Hepatocyte (in vitro differentiated cells): ENCODE measurements around the gene TCL1B. TPM values are rescaled to one million over a fixed set of nuclear protein-coding genes. Genes with fewer than 3 reads are reported as not detected.

Experiments used
- DNase-seq: peaks from one replicate; pipeline ENCODE4 v3.0.0-alpha.2; 2016; ENCODE audit warnings: low spot score
- H2AFZ ChIP-seq: fragments of 200-600 bp; sonication (generic); 2 replicates; pipeline ENCODE4 v1.6.0; 2016; ENCODE audit warnings: antibody characterized with exemption, mild to moderate bottlenecking
- H3K27ac ChIP-seq: fragments of 200-600 bp; sonication (generic); 2 replicates; pipeline ENCODE4 v1.5.1; 2016; ENCODE audit warnings: mild to moderate bottlenecking
- H3K27me3 ChIP-seq: fragments of 200-600 bp; sonication (generic); 2 replicates; pipeline ENCODE4 v1.6.1; 2016
- H3K36me3 ChIP-seq: fragments of 200-600 bp; sonication (generic); replicated peaks from 2 replicates; pipeline ENCODE4 v1.5.1; 2016; ENCODE audit warnings: low read depth; ENCODE audit not compliant: insufficient read depth
- H3K4me1 ChIP-seq: fragments of 200-600 bp; sonication (generic); 2 replicates; pipeline ENCODE4 v1.5.1; 2016; ENCODE audit warnings: mild to moderate bottlenecking, moderate library complexity; ENCODE audit not compliant: insufficient read depth
- H3K4me2 ChIP-seq: fragments of 200-600 bp; sonication (generic); 2 replicates; pipeline ENCODE4 v1.6.0; 2016
- H3K4me3 ChIP-seq: fragments of 200-600 bp; sonication (generic); 2 replicates; pipeline ENCODE4 v1.5.1; 2016; ENCODE audit warnings: mild to moderate bottlenecking
- H3K79me2 ChIP-seq: fragments of 200-600 bp; sonication (generic); 2 replicates; pipeline ENCODE4 v1.6.0; 2017; ENCODE audit warnings: mild to moderate bottlenecking
- H3K9me2 ChIP-seq: fragments of 200-600 bp; sonication (generic); replicated peaks from 2 replicates; pipeline ENCODE4 v1.6.0; 2017; ENCODE audit warnings: mild to moderate bottlenecking; ENCODE audit not compliant: insufficient read depth
- H3K9me3 ChIP-seq: fragments of 200-600 bp; sonication (generic); 2 replicates; pipeline ENCODE4 v1.5.1; 2016; ENCODE audit warnings: low read depth, mild to moderate bottlenecking
- H4K20me1 ChIP-seq: fragments of 200-600 bp; sonication (generic); 2 replicates; pipeline ENCODE4 v1.6.0; 2016; ENCODE audit warnings: mild to moderate bottlenecking; ENCODE audit not compliant: insufficient read depth, poor library complexity, severe bottlenecking
- CTCF ChIP-seq: fragments of 200-600 bp; sonication (generic); IDR thresholded peaks from 2 replicates; pipeline ENCODE4 v1.5.1; 2016; ENCODE audit warnings: antibody characterized with exemption, mild to moderate bottlenecking; ENCODE audit not compliant: poor library complexity
- EZH2 ChIP-seq: fragments of 200-600 bp; sonication (generic); IDR thresholded peaks from 2 replicates; pipeline ENCODE4 v1.6.1; 2016; ENCODE audit warnings: antibody characterized with exemption, mild to moderate bottlenecking, borderline replicate concordance
- EZH2phosphoT487 ChIP-seq: fragments of 200-600 bp; sonication (generic); IDR thresholded peaks from one replicate; pipeline ENCODE4 v1.6.1; 2018; ENCODE audit warnings: antibody characterized with exemption, mild to moderate bottlenecking, low read depth, moderate library complexity; ENCODE audit not compliant: unreplicated experiment, severe bottlenecking
- WGBS: methylation state at CpG from one replicate; pipeline ENCODE4 v1.1.6; 2016; ENCODE audit warnings: low lambda C conversion rate; ENCODE audit errors: missing lambda C conversion rate; 5-methylcytosine and 5-hydroxymethylcytosine counted together
- polyA plus RNA-seq: library from polyadenylated mRNA; unstranded; fragments of >200 nt; fragmentation: Nextera tagmentation; extraction: Ambion mirVana; gene quantifications from 2 replicates; pipeline ENCODE4 v1.2.1, GENCODE V29; 2016
- total RNA-seq: library from RNA; depleted of rRNA; stranded (reverse); fragments of >200 nt; gene quantifications from 2 replicates; pipeline ENCODE4 v1.2.3, GENCODE V29; 2014

Gene TCL1B
- total and polyA plus RNA-seq, 2 experiments from 2014 or later = 0.50 TPM; not detected in 1

GRCh38 chr14:95656634-95657033, 29.6 kb upstream of the TCL1B start:
- peaks cover 51% of the 10 kb centered on the region for H3K27me3 ChIP-seq
- H2AFZ ChIP-seq = no peak overlapping the region
- no peak overlapping the region for H3K4me3 ChIP-seq
- no peaks in the 10 kb centered on the region for H3K36me3 ChIP-seq
- TF ChIP-seq EZH2phosphoT487 = no peak
- TF ChIP-seq EZH2 = no peak
- no peak for TF ChIP-seq CTCF
- no peaks in the 10 kb centered on the region for H3K79me2 ChIP-seq
- H3K4me1 ChIP-seq = no peaks in the 10 kb centered on the region
- no peak overlapping the region for H3K27ac ChIP-seq
- WGBS = 88% methylated on average over 5 of the region's 5 CpGs
- no peaks in the 10 kb centered on the region for H3K9me3 ChIP-seq
- H3K9me2 ChIP-seq = no peaks in the 10 kb centered on the region
- no peak overlapping the region for H3K4me2 ChIP-seq
- H4K20me1 ChIP-seq = no peaks in the 10 kb centered on the region
- DNase-seq = no peak

GRCh38 chr14:95657454-95657853, 28.8 kb upstream of the TCL1B start:
- Histone ChIP-seq H3K79me2 (no peaks in the 10 kb centered on the region), H3K36me3 (no peaks in the 10 kb centered on the region), H3K9me2 (no peaks in the 10 kb centered on the region), H3K4me1 (no peaks in the 10 kb centered on the region), H3K27ac (no peak overlapping the region), H2AFZ (no peak overlapping the region), H3K4me2 (no peak overlapping the region), H3K9me3 (no peaks in the 10 kb centered on the region), H3K27me3 (peaks cover 55% of the 10 kb centered on the region), H3K4me3 (no peak overlapping the region), H4K20me1 (no peaks in the 10 kb centered on the region)
- WGBS = 75% methylated on average over 4 of the region's 4 CpGs
- DNase-seq = no peak
- TF ChIP-seq EZH2 = no peak
- no peak for TF ChIP-seq CTCF
- TF ChIP-seq EZH2phosphoT487 = no peak

GRCh38 chr14:95659293-95659989, 26.8 kb upstream of the TCL1B start:
- Histone ChIP-seq H3K27ac (no peak overlapping the region), H3K4me2 (no peak overlapping the region), H2AFZ (no peak overlapping the region), H3K9me3 (no peaks in the 10 kb centered on the region), H3K4me3 (no peak overlapping the region), H3K27me3 (peaks cover 58% of the 10 kb centered on the region), H4K20me1 (no peaks in the 10 kb centered on the region), H3K36me3 (no peaks in the 10 kb centered on the region), H3K4me1 (no peaks in the 10 kb centered on the region), H3K79me2 (no peaks in the 10 kb centered on the region), H3K9me2 (no peaks in the 10 kb centered on the region)
- 80% methylated on average over 7 of the region's 7 CpGs for WGBS
- DNase-seq = no peak
- no peak for TF ChIP-seq EZH2
- TF ChIP-seq EZH2phosphoT487 = no peak
- TF ChIP-seq CTCF = no peak
